ENCODE measurements around the gene MAGIX.
"Not testable (repeated sequence)": the region's sequence is repeated elsewhere in the genome, so short reads cannot be mapped to it uniquely, and the experiment has no call there.

The MAGIX gene

GRCh38 chrX:49161632-49162031, 926 bp upstream of the MAGIX start:
- DNase-seq, result no peak

GRCh38 chrX:49163555-49164419, 1.2 kb downstream of the MAGIX start:
- DNase-seq, result peak; percentile 88

GRCh38 chrX:49164589-49165360, 2.2 kb downstream of the MAGIX start:
- no peak for DNase-seq

DNA sequence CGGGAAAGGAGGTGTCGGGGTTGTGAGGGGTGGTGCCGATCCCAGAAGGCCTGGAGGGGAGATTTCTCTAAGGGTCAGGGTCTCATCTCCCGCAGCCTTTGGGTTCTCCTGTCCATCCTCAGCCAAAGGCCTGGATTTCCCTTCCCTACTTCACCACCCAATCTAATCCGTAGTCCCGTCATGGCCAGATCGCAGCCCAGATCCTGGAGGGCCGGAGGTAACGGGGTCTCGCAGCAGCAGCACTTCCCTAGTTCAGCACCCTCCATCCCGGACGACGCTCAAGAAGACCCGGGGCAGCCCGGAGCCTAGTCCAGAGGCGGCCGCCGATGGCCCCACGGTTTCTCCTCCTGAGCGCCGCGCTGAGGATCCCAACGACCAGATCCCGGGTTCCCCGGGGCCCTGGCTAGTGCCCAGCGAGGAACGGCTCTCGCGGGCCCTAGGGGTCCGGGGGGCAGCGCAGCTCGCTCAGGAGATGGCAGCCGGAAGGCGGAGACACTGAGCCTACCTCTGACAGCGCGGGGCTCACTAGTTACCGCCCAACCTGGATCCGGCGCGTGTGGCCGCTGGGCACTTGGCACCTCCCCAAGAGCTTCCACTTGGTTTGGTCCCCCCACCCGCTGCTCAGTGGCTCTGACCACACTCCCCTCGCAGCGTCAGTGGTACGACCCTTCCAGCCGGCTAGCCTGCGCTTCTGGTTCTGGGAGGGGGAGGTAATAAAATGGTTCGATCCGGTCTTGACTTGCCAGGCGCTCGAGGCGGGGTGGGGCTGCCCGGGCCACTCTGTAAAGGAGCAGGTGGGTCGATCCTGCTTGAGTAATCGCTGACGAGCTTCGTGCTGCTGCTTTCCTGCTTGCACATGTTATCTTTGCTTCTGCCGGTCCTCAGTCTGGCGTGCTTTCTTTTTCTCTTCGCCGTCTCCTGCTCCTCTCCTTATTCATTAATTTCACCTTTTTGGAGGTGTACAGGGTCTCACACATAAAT, 3.6 kb downstream of the MAGIX start:
- peak; percentile 81 for DNase-seq

DNA sequence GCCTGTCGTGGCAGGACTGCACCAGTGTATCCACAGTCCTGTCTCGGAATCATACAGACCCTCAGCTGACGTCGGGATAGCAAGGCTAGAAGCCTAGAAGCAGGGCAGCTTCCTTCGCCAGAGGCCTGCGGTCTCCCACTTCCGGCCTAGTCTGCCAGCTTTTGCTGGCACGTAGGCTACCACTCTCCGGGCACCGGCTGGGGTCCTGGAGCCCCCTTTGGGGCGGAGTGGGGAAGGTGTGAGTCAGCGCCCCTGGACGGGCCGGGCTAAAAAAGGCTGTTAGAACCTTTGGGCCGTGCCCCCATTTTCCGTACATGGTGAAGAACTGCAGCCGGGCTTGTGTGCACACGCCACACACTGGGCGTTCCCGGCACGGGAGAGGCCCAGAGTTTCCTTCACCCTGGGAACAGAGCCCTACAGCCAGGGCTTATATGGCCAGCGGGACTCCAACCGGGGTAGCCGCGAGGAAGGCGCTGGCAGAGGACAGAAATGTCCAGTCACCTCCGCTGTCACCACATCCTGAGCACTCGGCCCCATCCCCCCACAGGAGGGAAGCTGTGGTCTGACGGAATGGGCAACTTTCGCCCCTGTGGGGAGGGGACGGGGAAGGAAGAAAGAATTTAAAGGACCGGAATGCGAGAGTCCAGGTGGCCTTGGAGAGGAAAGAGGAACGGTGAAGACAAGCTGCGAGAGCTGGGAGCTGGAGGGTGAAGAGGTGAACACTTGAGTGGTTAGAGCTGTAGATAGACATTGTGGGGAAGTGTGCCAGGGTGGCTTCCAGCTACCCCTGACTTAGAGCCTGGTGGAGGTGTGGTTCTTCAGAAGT, 4.6 kb downstream of the MAGIX start:
- DNase-seq, result peak; percentile 77

DNA sequence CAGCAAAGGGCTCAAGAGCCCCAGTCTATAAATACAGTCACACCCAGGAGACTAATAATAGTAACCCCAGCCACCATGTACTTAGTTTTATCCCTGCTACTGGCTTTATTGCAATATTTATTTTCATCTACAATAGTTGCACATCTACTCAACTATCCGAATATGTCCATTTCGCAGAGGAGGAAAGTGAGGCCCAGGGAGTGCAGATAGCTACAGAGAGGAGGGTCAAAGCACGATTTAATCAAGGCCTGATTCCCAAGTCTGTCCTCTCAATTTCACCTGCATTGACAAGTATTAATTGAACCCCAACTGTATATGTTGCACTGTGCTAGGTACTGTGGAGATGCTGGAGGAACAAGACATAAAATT, 5.2 kb downstream of the MAGIX start:
- no peak for DNase-seq

GRCh38 chrX:49171752-49172279, 9.3 kb downstream of the MAGIX start, which contains the start of gene PLP2:
Gene PLP2 (plus strand): TSS chrX:49171898. CDS start chrX:49172001, 103 bp downstream.
- peak; percentile 62 for DNase-seq

- DNase-seq, result no peak
Measured at GRCh38 chrX:49172280-49172780, 9.8 kb downstream of the MAGIX start.

- not testable (repeated sequence) for DNase-seq
Measured at GRCh38 chrX:49173544-49173943, 11.0 kb downstream of the MAGIX start.

DNA sequence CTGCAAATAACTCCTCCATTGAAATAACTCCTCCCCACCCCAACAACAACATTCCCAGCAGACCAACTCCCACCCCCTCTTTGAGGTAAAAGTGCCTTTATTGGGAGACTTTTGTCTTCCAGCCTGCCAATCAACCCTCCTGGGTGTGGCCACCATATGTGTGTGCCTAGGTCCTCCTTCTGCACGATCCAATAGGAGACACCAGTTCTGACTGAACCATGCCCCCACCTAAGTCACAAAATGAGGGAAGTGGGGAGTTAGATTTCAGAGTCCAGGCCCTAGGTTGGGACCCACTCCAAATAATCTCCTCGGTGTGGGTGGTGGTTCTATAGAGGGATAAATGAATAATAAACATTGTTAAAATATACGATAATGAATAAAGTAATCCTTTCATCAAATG, 12.2 kb downstream of the MAGIX start:
- DNase-seq, result no peak

DNA sequence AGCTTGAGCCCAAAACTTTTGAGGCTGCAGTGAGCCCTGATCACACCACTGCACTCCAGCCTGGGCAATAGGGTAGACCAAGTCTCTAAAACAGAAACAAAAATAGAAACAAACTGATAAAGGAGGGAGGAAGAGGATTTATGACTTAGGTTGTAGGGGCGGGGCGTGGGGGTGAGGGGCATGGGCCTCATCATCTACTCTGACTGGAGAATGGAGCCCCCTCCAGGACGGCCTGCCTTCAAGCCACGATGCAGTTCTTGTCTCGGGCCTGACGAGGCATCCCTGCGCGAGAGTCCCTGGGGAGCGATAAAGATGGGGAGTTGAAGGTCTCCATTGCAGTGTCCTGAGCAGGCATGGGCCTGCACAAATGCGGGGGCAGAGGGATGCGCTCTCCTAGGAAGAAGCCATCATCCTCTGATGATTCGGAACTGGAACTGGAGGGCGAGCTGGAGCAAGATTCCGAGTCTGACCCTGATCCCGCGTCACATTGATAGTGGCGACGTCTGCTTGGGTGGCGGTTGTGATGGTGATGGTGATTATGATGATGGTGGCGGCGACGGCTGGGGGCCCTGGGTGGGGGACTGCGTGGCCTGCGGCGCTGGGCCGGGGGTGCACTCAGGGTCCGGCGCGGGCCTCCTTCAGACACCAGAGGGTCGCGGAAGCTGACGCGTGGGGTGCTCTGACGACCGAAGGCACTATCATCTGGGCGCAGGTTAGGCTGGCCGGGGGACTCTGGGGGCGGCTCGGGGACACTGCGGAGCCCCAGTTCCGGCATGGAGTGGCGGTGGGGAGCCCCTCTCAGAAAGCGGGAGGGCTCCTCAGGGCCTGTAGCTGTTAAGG, 13.1 kb downstream of the MAGIX start:
- no peak for DNase-seq

GRCh38 chrX:49176421-49177326, 14.1 kb downstream of the MAGIX start:
- no peak for DNase-seq

- DNase-seq, result no peak
Measured at GRCh38 chrX:49177338-49177833, 14.8 kb downstream of the MAGIX start.

DNA sequence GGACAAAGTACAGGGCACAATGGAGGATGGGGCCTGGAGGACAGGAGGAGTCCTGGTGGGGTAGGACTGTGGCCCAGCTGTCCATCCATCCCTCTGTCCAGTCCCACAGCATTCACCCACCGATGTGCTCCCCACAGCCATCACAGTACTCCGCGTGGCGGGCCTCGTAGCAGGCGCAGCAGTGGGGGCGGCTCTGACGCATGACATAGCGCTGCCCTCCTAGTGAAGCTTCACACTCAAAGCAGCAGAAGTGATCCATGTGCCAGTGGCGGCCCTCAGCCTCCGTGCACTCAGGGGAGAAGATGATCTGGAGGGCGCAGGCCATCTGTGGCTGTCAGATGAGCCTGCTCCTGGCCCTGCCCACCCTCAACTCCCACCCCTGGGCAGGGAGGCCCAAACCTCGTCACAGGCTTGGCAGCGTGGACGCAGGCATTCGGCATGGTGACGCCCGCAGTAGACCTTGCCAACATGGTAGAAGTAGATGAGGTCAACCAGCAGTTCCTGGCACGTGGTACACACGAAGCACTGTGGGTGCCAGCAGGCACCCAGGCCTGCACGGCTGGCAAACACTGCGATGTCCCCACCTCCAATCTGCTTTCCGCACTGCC, 15.4 kb downstream of the MAGIX start:
- DNase-seq, result no peak

DNA sequence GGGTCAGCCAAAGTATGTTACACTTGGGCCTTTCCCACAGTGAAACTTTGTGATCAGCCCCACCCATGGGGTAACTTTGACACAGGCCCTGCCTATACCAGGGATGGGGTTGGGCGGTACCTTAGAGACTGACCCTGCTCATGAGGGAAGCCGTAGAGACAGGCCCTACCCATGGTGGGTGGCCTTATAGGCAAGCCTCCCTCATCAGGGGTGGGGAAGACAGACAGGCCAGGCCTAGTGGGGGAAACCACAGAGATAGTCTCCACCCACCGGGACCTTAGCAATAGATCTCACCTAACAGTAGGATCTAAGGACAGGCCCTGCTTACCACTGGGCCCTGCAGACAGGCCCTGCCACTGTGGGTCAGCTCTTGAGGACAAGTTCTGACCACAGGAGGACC, 16.0 kb downstream of the MAGIX start:
- DNase-seq, result no peak

DNA sequence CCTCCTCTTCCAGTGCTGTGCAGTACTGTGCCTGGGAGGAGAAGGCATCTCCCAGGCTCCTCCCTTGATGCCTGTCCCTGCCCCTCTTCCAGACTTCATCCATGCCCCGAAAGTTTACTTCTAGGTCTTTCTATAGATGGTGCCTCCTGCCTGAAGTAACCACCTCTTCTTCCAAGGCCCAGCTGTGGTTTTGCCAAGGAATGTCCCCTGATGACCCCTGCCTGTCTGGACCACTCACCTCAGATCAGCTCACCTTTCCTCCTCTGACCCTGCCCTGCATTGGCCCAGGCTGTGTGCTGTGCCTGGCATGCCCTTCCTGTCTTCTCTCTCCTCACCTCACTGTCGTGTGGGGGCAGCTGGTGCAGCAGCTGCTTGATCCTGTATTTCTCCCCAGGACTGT, 16.8 kb downstream of the MAGIX start:
- no peak for DNase-seq

DNA sequence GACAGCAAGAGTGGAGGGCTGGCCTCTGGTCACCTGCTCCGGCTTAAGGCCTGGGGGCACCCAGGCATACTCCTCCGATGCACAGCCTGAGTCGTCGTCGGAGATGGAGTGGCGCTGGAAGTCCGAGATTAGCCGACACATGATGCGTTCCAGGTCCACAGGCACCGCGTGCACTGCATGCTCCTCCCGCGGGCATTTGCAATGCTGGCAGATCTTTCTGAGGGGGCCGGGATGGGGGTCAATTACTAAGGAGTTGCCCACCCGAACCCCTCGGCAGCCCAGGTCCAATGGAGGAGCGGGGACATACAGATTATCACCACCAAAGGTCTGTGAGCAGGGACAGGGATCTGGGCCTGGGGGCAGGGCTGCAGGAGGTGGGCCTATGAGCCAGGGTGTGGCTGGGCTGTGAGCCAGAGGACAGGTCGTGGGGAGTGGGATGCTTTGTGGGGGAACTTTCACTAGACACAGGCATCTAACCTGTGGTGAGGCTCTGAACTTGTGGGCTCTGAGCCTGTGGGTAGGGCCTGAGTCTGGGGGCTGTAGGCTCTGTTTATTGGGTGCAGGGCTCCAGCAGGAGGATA, 21.2 kb downstream of the MAGIX start:
- DNase-seq, result no peak
